Measurements from ENCODE around the gene SP2.

The SP2 gene

GRCh38 chr17:47871048-47871447 lies 25.0 kb upstream of the SP2 start:
- DNase-seq = no peak

- no peak for DNase-seq
Measured at GRCh38 chr17:47872019-47872650, 23.9 kb upstream of the SP2 start.

- DNase-seq = no peak
Measured at GRCh38 chr17:47872651-47873161, 23.3 kb upstream of the SP2 start.

- no peak for DNase-seq
Measured at GRCh38 chr17:47873200-47874090, 22.6 kb upstream of the SP2 start.

GRCh38 chr17:47875011-47875985 lies 20.7 kb upstream of the SP2 start:
- no peak for DNase-seq

- no peak for DNase-seq
Measured at GRCh38 chr17:47877368-47878034, 18.5 kb upstream of the SP2 start.

- DNase-seq = no peak
Measured at GRCh38 chr17:47878203-47879027, 17.6 kb upstream of the SP2 start.

- no peak for DNase-seq
Measured at GRCh38 chr17:47879028-47879585, 16.9 kb upstream of the SP2 start.

GRCh38 chr17:47879776-47880454 lies 16.1 kb upstream of the SP2 start:
- no peak for DNase-seq

GRCh38 chr17:47882247-47882646 lies 13.8 kb upstream of the SP2 start:
- DNase-seq = no peak

- DNase-seq = no peak
Measured at GRCh38 chr17:47882695-47883588, 13.1 kb upstream of the SP2 start.

- no peak for DNase-seq
Measured at GRCh38 chr17:47883589-47884426, 12.2 kb upstream of the SP2 start.

- no peak for DNase-seq
Measured at GRCh38 chr17:47884427-47884740, 11.7 kb upstream of the SP2 start.

- no peak for DNase-seq
Measured at GRCh38 chr17:47884905-47885730, 10.9 kb upstream of the SP2 start.

- no peak for DNase-seq
Measured at GRCh38 chr17:47888293-47888692, 7.7 kb upstream of the SP2 start.

- DNase-seq = peak; percentile 95
Measured at GRCh38 chr17:47889734-47890529, 6.1 kb upstream of the SP2 start.
